Epithelial cell of proximal tubule (primary cell): ENCODE data around the gene RAD51B. TPM values are rescaled to one million over a fixed set of nuclear protein-coding genes. Genes with fewer than 3 reads are reported as not detected.
"Not testable (repeated sequence)": the region's sequence is repeated elsewhere in the genome, so short reads cannot be mapped to it uniquely, and the experiment has no call there.

Experiments used
- DNase-seq: peaks from one replicate; pipeline ENCODE4 v3.0.0-alpha.2; 2011; ENCODE audit warnings: low read depth
- H3K4me3 ChIP-seq: 2 replicates; pipeline ENCODE4 v1.5.1; 2011; ENCODE audit warnings: low read depth, mild to moderate bottlenecking, low read length
- total RNA-seq: library from RNA; depleted of rRNA; stranded (reverse); fragments of >200 nt; gene quantifications from 2 replicates; pipeline ENCODE4 v1.2.3, GENCODE V29; 2015
- TF ChIP-seq, protein P1 (sequence below): conservative IDR thresholded peaks from 2 replicates; pipeline ENCODE4 v1.5.1; 2012; ENCODE audit warnings: low read depth, mild to moderate bottlenecking, low read length

RAD51B gene
- total RNA-seq, 1 donor from 2014 or later = 6.3 TPM

DNA sequence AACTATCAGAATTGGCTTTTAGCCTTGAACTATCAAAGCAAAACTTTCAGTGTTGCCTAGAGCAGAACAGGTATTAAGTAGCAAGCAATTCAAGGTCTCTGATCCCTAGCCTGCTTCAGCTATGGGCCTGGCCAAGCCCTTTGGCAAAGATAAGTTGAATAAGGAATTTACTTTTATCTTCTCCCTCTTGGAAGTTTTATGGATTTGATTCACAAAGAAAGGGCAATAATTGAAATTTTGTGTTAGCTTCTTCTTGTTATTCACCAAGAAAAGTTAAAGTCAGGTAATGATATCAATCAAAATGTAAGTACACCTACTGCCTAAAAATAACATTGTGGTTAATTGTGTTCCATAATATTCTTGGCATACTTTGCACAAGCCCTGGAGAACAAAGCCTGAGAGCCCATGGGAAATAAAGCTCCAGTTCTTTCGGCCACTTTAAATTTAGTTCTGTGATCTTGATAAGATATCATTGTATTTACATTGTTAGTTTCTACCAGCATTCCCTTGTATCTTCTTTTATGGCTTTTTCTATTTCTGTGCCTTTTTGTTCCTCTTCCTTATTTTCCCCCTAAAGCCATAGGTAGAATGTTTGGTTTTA lies 158.0 kb downstream of the RAD51B start:
- TF ChIP-seq, protein P1, sequence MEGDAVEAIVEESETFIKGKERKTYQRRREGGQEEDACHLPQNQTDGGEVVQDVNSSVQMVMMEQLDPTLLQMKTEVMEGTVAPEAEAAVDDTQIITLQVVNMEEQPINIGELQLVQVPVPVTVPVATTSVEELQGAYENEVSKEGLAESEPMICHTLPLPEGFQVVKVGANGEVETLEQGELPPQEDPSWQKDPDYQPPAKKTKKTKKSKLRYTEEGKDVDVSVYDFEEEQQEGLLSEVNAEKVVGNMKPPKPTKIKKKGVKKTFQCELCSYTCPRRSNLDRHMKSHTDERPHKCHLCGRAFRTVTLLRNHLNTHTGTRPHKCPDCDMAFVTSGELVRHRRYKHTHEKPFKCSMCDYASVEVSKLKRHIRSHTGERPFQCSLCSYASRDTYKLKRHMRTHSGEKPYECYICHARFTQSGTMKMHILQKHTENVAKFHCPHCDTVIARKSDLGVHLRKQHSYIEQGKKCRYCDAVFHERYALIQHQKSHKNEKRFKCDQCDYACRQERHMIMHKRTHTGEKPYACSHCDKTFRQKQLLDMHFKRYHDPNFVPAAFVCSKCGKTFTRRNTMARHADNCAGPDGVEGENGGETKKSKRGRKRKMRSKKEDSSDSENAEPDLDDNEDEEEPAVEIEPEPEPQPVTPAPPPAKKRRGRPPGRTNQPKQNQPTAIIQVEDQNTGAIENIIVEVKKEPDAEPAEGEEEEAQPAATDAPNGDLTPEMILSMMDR = no peak
- DNase-seq = no peak
- H3K4me3 ChIP-seq = no peak overlapping the region

- TF ChIP-seq, protein P1 = no peak
- no peak overlapping the region for H3K4me3 ChIP-seq
- DNase-seq = no peak
Observed at GRCh38 chr14:67978749-67979148, 159.2 kb downstream of the RAD51B start.

DNA sequence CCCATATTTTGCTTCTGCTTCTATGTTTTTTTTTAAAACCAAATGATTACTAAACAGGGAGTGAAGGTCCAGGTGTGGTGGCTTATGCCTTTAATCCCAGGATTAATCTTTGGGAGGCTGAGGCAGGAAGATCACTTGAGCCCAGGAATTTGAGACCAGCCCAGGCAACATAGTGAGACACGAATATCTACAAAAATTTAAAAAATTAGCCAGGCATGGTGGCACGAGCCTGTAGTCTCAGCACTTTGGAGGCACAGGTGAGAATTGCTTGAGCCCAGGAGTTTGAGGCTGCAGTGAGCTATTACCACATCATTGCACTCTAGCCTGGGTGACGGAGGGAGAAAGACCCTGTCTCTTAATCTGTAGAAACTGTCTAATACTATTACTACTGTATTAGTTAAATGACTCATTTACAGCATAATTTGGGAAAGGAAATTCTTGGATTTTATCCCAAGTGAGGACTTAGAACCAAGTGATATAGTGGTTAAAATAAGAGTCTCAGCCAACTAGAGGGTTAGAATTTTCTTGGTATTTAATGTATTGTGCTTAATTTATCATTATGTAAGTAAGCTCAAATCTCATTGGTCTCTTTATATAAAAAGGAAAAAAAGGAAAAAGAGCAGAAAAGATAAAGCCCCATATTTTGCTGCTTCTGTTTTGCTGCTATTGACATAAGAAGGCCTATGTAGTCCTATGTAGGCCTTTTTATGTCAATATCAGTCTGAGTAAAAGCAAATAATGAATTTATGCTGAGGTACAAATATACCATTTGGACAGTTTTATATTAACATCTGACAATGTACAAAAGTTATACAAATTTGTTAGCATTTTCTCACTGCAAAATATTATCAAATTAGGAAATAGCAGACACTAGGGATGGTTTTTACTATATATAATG lies 163.4 kb downstream of the RAD51B start:
- H3K4me3 ChIP-seq = no peak overlapping the region
- no peak for DNase-seq
- TF ChIP-seq, protein P1 = no peak

DNA sequence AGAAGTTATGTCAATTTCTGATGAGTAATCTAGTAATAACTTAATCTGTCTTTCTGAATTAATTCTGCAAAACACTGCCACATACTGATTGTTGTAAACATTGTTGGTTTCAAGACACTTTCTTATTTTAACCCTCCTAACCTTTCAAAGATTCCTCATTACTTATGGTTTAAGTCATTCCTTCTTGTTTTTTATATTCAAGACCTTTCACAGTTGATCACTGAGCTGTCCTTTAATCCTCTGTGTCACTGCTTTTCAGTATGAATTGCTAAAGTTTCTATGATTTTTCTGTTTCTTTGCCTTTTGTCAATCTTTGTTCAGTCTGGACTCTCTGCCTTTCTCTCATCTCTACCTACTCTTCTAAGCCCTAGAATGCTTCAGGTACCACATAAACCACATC lies 164.7 kb downstream of the RAD51B start:
- DNase-seq = no peak
- TF ChIP-seq, protein P1 = no peak
- no peak overlapping the region for H3K4me3 ChIP-seq

DNA sequence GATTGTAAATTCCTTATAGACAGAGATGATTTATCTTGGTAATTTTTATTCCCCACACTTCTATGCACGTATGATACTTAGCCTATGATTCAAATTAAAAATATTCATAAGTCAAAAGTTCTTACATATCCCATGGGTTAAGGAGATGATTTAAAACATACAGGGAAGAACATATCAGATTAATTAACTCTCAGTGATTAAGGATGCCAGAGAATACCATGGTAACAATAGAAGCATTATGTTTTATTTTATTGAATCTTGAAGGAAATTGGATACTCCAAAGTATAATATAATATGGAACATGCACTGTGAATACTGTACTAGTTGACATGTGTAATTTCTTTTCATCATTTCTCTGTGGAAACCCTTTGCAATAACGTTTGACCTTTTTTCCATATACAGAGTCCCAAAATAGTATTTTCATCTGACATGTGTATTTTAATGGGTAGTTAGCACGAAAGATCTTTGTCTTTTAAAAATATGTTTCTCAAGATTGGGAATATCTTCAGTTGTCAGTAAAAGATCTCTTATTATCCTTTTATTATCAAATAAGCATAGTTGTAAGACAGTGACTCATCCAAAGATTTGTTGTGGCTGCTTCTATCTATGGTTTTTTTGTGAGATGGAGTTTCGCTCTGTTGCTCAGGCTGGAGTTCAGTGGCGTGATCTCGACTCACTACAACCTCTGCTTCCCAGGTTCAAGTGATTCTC lies 166.7 kb downstream of the RAD51B start:
- DNase-seq = no peak
- TF ChIP-seq, protein P1 = no peak
- H3K4me3 ChIP-seq = no peak overlapping the region

- no peak overlapping the region for H3K4me3 ChIP-seq
- TF ChIP-seq, protein P1 = no peak
- DNase-seq = no peak
Observed at GRCh38 chr14:67987606-67988005, 168.0 kb downstream of the RAD51B start.

DNA sequence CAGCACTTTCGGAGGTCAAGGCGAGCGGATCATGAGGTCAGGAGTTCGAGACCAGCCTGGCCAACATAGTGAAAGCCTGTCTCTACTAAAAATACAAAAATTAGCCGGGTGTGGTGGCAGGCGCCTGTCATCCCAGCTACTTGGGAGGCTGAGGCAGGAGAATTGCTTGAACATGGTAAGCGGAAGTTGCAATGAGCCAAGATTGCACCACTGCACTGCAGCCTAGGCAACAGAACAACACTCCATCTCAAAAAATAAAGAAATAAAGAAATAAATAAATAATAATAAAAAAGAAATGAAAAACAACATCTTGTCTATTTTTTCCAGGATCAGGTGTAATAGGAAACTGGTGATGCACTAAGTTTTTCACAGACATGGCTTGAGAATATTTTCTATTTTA lies 168.6 kb downstream of the RAD51B start:
- H3K4me3 ChIP-seq, DNase-seq: not testable (repeated sequence)
